ENCODE data around the gene POLR1D.
"Not testable (repeated sequence)": the region's sequence is repeated elsewhere in the genome, so short reads cannot be mapped to it uniquely, and the experiment has no call there.

POLR1D gene

GRCh38 chr13:27627380-27627779 is 5.7 kb downstream of the POLR1D start:
- peaks cover 69% of the 10 kb centered on the region for H3K36me3 ChIP-seq (ENCODE audit: insufficient read depth, low read length)
- no peak overlapping the region for H3K27ac ChIP-seq (ENCODE audit: low read length)

GRCh38 chr13:27628081-27628480 is 6.4 kb downstream of the POLR1D start:
- Histone ChIP-seq H3K9ac (ENCODE audit: low read depth, low read length) (no peak overlapping the region), H3K27ac (ENCODE audit: low read length) (no peak overlapping the region), H3K4me1 (ENCODE audit: insufficient read depth, low read length) (peaks cover 30% of the 10 kb centered on the region), H3K4me3 (ENCODE audit: low read depth in 1 of 2, low read length in 2 of 2) (no peak overlapping the region), H3K27me3 (ENCODE audit: insufficient read depth, low read length, poor library complexity) (no peaks in the 10 kb centered on the region), H3K9me3 (ENCODE audit: insufficient read depth, low read length, severe bottlenecking) (no peaks in the 10 kb centered on the region), H3K79me2 (ENCODE audit: insufficient read depth, low read length) (peaks cover 98% of the 10 kb centered on the region), H3K4me2 (ENCODE audit: insufficient read depth, low read length) (no peak overlapping the region), H3K36me3 (ENCODE audit: insufficient read depth, low read length) (peaks cover 69% of the 10 kb centered on the region), H2AFZ (ENCODE audit: low read depth, low read length) (no peak overlapping the region), H4K20me1 (ENCODE audit: insufficient read depth, low read length) (peaks cover 68% of the 10 kb centered on the region)
- DNase-seq (no peak), ATAC-seq (ENCODE audit: insufficient read depth, low read depth) (no peak; the same call in 2 of the 3 replicates)
- TF ChIP-seq CTCF (IDR thresholded peaks at IDR 0.05; ENCODE audit: borderline replicate concordance, extremely low read depth, low read length, poor library complexity, severe bottlenecking) (no peak), EZH2 (IDR thresholded peaks at IDR 0.05; ENCODE audit: borderline replicate concordance, low read depth, low read length, severe bottlenecking) (no peak)

More at GRCh38 chr13:27627380-27627779, 5.7 kb downstream of the POLR1D start:
- no peak overlapping the region for H3K4me3 ChIP-seq (ENCODE audit: low read depth in 1 of 2, low read length in 2 of 2)
- peaks cover 68% of the 10 kb centered on the region for H4K20me1 ChIP-seq (ENCODE audit: insufficient read depth, low read length)
- no peak overlapping the region for H3K4me2 ChIP-seq (ENCODE audit: insufficient read depth, low read length)
- H3K9ac ChIP-seq (ENCODE audit: low read depth, low read length), result no peak overlapping the region
- no peak for ATAC-seq (ENCODE audit: insufficient read depth, low read depth)
- peaks cover 37% of the 10 kb centered on the region for H3K4me1 ChIP-seq (ENCODE audit: insufficient read depth, low read length)
- DNase-seq, result no peak
- H3K9me3 ChIP-seq (ENCODE audit: insufficient read depth, low read length, severe bottlenecking), result no peaks in the 10 kb centered on the region
- no peak overlapping the region for H2AFZ ChIP-seq (ENCODE audit: low read depth, low read length)
- H3K27me3 ChIP-seq (ENCODE audit: insufficient read depth, low read length, poor library complexity), result no peaks in the 10 kb centered on the region
- peaks cover 98% of the 10 kb centered on the region for H3K79me2 ChIP-seq (ENCODE audit: insufficient read depth, low read length)
- no peak for TF ChIP-seq EZH2 (IDR thresholded peaks at IDR 0.05; ENCODE audit: borderline replicate concordance, low read depth, low read length, severe bottlenecking)
- TF ChIP-seq CTCF (IDR thresholded peaks at IDR 0.05; ENCODE audit: borderline replicate concordance, extremely low read depth, low read length, poor library complexity, severe bottlenecking), result no peak

- not testable (repeated sequence) for H3K4me3 ChIP-seq (ENCODE audit: low read depth in 1 of 2, low read length in 2 of 2); H3K9ac ChIP-seq (ENCODE audit: low read depth, low read length); H3K27ac ChIP-seq (ENCODE audit: low read length); H3K9me3 ChIP-seq (ENCODE audit: insufficient read depth, low read length, severe bottlenecking); ATAC-seq (ENCODE audit: insufficient read depth, low read depth); DNase-seq; H3K27me3 ChIP-seq (ENCODE audit: insufficient read depth, low read length, poor library complexity); H3K4me2 ChIP-seq (ENCODE audit: insufficient read depth, low read length); H2AFZ ChIP-seq (ENCODE audit: low read depth, low read length)
- H3K36me3 ChIP-seq (ENCODE audit: insufficient read depth, low read length), result peaks cover 62% of the 10 kb centered on the region
- peaks cover 63% of the 10 kb centered on the region for H4K20me1 ChIP-seq (ENCODE audit: insufficient read depth, low read length)
- peaks cover 98% of the 10 kb centered on the region for H3K79me2 ChIP-seq (ENCODE audit: insufficient read depth, low read length)
- peaks cover 23% of the 10 kb centered on the region for H3K4me1 ChIP-seq (ENCODE audit: insufficient read depth, low read length)
Observed at GRCh38 chr13:27628766-27629165, 7.1 kb downstream of the POLR1D start.

GRCh38 chr13:27631156-27631555 is 9.5 kb downstream of the POLR1D start:
- Histone ChIP-seq H3K36me3 (ENCODE audit: insufficient read depth, low read length) (peaks cover 49% of the 10 kb centered on the region), H3K4me1 (ENCODE audit: insufficient read depth, low read length) (0 out of 2 replicates have a peak, but pooled peaks cover 4% of the 10 kb centered on the region), H3K27ac (ENCODE audit: low read length) (no peak overlapping the region), H4K20me1 (ENCODE audit: insufficient read depth, low read length) (peaks cover 54% of the 10 kb centered on the region), H3K79me2 (ENCODE audit: insufficient read depth, low read length) (peaks cover 95% of the 10 kb centered on the region), H3K27me3 (ENCODE audit: insufficient read depth, low read length, poor library complexity) (no peaks in the 10 kb centered on the region), H3K4me2 (ENCODE audit: insufficient read depth, low read length) (no peak overlapping the region), H3K4me3 (ENCODE audit: low read depth in 1 of 2, low read length in 2 of 2) (no peak overlapping the region), H2AFZ (ENCODE audit: low read depth, low read length) (no peak overlapping the region), H3K9ac (ENCODE audit: low read depth, low read length) (no peak overlapping the region), H3K9me3 (ENCODE audit: insufficient read depth, low read length, severe bottlenecking) (no peaks in the 10 kb centered on the region)
- ATAC-seq (ENCODE audit: insufficient read depth, low read depth) (no peak; the same call in 2 of the 3 replicates), DNase-seq (no peak)
- TF ChIP-seq EZH2 (IDR thresholded peaks at IDR 0.05; ENCODE audit: borderline replicate concordance, low read depth, low read length, severe bottlenecking), result no peak
- TF ChIP-seq CTCF (IDR thresholded peaks at IDR 0.05; ENCODE audit: borderline replicate concordance, extremely low read depth, low read length, poor library complexity, severe bottlenecking), result no peak
